Lung microvascular endothelial cell (primary cell): ENCODE data around the gene CXXC5. TPM values are rescaled to one million over a fixed set of nuclear protein-coding genes. Genes with fewer than 3 reads are reported as not detected.

Source experiments
- DNase-seq, 2 donors: peaks; one replicate each; pipeline versions ENCODE4 v3.0.0 to v3.0.0-alpha.2; 2010; ENCODE audit warnings: low read depth in 2 of 2
- total RNA-seq: library from RNA; depleted of rRNA; stranded (reverse); fragments of >200 nt; gene quantifications from 2 replicates; pipeline ENCODE4 v1.2.1, GENCODE V29; 2014

The CXXC5 gene
- total RNA-seq, 1 donor from 2014 or later: 39.1 TPM

- no peak for DNase-seq
These were observed 44.6 kb downstream of the CXXC5 start for GRCh38 chr5:139692679-139693308.

GRCh38 chr5:139693676-139694364 lies 45.7 kb downstream of the CXXC5 start:
- DNase-seq: no peak

GRCh38 chr5:139694556-139695177 lies 46.5 kb downstream of the CXXC5 start:
- DNase-seq: no peak

DNA sequence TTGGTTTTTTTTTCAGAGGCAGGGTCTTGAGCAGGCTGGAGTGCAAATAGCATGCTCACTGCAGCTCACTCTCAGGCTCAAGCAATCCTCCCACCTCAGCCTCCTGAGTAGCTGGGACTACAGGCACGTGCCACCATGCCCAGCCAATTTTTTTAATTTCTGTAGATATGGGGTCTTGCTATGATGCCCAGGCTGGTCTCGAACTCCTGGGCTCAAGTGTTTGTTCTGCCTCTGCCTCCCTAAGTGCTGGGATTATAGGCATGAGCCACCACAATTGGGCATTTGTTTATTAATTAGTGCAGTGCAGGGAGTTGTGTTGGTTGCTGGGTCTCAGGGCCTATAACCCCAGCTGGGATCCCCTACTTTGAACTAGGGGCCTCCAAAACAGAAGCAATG lies 47.0 kb downstream of the CXXC5 start:
- no peak for DNase-seq

GRCh38 chr5:139696167-139696893 lies 48.2 kb downstream of the CXXC5 start:
- DNase-seq: no peak

DNA sequence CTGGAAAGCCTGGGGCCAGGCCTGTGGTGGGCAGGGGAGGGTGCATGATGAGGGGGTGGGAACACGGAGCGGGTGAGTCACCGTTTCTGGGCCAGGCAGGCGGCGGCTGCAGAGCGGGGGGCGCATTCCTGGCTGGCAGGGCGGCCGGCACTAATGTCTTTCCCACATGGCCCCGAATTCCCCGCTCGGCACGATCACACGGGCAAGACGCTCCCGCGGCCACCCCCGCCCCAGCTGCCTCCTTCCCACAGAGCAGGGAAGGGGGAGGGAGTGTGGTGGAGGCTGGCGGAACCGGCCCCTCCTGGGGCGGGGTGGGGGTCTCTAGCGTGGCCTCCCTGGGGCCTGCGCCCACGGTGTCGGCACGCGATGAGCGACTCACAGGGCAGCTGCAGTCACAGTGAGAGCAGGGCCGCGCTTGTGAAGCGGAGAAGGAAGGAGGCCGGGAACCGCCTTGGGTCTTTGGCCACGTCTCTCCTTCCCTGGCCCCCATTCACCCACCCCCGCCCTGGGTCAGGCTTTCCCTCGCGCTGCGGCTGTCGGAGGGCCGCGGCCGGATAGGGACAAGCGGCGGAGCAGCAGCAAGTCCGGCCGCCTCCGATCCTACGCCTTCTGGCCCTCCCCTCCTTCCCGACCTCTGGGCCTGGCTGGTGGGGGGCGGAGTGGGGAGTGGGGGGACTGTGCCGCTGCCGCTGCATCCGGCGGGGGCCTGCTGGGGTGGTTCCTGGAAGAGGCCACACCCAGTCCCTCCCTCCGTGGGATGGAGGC lies 48.9 kb downstream of the CXXC5 start:
- DNase-seq: peak; percentile 60 to 69

DNA sequence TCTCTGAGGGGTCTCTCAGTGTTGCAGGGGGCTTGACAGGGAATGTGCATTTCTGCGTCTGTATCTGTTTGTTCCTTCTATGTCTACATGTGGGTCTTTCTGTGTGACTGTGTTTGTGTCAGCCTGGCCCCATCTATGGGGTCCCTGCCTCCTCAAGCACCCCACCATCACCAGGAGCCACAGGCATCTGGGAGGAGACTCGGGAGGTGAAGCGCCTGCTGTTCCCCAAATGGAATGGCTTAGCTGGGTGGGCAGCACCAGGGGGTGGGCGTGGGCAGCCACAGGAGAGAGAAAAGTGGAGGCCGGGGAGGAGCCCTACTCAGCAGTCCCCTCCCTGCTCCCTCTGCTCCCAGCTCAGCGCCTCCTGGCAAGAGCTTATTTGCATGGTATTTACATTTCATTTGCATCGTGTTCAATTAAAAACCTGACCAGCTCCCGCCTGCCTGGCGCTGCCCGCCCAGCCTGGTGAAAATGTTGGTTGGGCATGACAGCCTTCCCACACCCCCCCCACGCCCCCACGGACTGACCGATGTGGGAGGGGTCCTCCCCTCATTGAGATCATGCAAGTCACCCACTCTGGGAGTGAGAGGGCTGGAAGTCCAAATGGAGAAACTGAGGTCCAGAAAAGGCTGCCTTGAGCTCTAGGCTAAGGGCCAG lies 50.5 kb downstream of the CXXC5 start:
- DNase-seq: peak; percentile 63 to 91

GRCh38 chr5:139699351-139699750 lies 51.2 kb downstream of the CXXC5 start:
- DNase-seq: no peak

DNA sequence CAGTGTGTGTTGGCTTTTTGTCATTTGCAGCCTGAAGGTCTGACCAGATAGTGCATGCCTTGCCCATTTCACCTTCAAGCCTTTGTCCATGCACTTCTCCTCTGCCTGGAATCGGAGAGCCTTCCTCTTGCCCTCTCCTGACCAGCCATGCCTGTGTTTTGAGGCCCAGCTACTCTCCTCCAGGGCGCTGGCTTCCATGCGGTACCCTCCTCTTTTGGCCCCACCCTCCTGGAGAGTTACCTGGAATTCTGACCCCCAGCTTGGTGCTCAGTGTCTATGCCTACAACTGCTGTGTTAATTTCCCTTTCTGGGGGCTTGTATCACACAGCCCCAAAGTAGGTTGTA lies 52.5 kb downstream of the CXXC5 start:
- DNase-seq: no peak

GRCh38 chr5:139701056-139701741 lies 53.0 kb downstream of the CXXC5 start:
- DNase-seq: no peak

GRCh38 chr5:139702548-139702947 lies 54.4 kb downstream of the CXXC5 start:
- no peak for DNase-seq

DNA sequence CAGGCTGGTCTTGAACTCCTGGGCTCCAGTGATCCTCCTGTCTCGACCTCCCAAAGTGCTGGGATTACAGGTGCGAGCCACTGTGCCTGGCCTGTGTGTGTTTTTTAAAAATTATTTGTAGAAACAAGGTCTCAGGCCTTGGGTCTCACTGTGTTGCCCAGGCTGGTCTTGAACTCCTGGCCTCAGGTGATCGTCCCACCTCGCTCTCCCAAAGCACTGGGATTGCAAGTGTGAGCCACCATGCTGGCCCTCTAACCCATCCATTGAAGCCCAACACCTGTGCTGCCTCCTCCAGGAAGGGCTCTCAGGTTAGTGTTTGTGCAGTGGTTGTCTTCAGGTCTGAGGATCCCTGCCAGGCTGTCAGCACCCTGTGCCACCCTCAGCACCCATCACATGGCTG lies 56.6 kb downstream of the CXXC5 start:
- DNase-seq: no peak

DNA sequence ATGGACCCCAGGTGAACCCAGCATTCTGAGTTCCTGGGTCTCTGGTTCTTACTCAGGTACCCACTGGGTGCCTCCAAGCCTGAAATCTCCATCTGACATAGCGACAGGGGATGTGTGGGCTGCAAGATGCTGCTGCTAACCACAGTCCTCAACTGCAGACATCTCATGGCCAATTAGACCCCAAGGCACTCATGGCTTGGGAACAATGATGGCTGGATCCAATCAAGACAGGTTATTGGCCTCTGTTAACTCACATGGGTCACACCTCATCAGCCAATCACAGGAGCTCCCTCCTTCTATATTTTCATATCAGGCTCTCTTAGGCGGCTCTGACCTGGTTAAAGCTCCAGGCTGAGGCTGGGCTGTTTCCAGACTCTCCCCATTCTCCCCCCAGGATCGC lies 57.0 kb downstream of the CXXC5 start:
- no peak for DNase-seq

DNA sequence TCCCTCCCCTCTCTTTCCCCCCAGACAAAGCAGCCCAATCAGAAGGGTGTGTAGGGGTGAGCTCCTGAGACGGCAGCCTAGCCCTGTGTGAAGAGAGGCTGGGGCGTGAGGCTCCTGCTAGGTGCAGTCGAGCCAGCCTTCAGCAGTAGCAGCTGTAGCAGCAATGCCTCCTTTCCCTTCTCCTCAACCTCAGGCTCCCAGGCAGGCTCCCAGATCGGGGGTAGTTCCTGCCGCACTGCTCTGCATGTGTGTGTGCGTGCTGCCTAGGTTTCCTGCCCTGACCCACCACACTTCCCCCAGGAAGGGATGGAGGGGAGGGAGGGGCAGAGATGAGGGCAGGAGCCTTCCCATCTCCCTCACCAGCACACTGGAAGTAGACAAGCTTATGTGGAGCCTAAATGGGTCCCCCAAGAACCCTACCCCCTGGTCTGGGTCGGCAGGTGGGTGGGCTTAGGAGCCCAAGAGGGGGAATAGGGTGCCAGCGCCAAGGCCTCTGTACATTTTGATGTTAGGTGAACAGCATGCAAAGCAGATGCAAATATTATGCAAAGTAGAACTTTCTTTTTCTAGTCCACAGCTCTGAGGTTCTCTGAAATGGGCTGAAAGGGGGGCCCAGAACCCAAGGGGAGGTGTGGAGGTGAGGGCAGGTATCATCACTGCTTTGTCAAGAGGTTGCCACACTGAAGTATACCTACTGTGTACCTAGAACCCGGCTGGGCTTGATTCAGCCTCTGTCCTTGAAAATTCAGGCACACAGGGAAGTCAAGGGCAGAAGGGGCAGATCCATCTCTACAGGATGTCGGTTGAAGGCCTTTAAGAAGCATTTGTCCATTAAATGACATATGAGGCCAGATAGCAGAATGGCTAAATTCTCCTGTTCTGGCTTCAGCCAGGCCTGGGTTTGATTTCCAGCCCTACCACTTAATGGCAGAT lies 57.8 kb downstream of the CXXC5 start:
- no peak for DNase-seq

- DNase-seq: no peak
These were observed 59.4 kb downstream of the CXXC5 start for GRCh38 chr5:139707445-139708003.

GRCh38 chr5:139708434-139708861 lies 60.3 kb downstream of the CXXC5 start:
- DNase-seq: no peak

DNA sequence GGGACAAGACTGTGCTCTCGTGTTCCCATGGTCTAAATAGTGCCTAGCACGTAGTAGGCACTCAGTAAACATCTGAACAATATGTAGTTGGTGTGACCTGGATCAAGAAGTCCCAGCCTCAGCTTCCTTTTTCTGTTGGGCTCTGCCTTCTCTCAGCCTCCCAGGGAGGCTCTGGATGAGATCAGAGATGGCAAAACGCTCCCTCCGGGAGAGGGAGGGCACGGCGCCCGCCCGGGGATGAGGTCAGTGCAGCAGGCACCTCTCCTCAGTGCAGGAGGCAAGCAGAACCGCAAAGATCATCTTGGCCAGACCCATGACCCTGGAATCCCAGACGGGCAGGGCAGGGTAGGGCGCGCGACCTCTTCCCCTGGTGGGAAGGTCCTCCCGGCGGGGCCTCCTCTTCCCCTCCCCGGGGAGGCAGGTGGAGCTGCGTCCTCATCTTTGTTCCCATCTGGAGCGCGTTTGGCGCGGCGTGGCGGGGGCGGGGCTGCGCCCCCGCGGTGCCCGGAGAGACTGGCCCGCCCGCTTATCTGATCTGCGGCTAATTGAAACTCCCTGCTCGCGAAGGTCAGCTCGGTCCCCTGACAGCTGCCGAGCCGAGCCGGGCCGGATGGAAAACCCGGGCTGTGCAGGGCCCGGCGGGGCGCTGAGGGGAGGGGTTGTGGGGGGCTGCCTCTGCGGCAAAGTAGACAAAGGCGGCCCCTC lies 60.9 kb downstream of the CXXC5 start:
- DNase-seq: peak; percentile 53 to 80

DNA sequence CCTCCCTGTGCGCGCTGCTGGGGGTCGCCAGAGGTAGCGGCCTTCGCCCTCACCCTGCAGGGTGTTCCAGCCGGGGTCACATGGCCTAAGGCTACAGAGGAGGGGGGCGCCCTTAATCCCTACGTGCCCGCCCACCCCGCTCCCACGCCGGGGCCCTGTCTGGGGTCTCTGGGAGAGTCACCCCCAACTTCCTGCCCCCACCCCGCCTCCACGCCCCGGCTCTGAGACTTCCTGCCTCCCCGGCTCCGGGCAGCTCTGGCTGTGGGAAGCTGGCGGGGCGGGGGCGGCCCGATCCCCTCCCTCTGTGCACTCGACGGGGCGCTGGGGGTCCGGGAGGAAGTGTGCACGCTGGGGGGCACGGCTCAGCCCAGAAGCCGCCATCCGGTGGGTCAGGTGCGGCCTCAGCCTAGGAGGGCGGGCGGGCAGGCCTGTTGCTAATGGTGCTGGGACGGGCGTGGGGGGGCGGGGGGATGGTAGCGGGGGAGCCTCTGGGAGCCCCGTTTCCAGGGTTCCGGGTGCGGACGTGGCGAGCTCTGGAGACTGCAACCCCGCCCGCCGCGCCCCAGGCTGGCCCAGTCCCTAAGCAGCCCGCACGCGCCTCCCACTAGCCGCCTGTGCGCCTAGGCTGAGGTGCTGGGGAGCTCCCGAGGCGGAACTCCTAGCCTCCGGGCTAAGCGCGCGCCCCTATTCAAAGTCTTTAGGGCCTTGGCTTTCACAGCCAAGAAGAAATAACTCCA lies 61.6 kb downstream of the CXXC5 start:
- peak in 1 of 2 donors; percentile 60 for DNase-seq
